ENCODE measurements around the gene GRIN2A. TPM values are rescaled to one million over a fixed set of nuclear protein-coding genes. Genes with fewer than 3 reads are reported as not detected.

GRIN2A gene
- total and polyA plus RNA-seq, 2 experiments from 2014 or later: 0.05 to 1.6 TPM

- Histone ChIP-seq H3K4me1 (ENCODE audit: insufficient read depth) (no peaks in the 10 kb centered on the region), H3K36me3 (replicated peaks; ENCODE audit: insufficient read depth, low read depth) (no peaks in the 10 kb centered on the region), H3K9me2 (replicated peaks; ENCODE audit: insufficient read depth) (no peaks in the 10 kb centered on the region), H3K79me2 (no peaks in the 10 kb centered on the region), H3K4me3 (no peak overlapping the region), H3K27me3 (peaks cover 31% of the 10 kb centered on the region), H3K27ac (no peak overlapping the region), H3K9me3 (ENCODE audit: low read depth) (no peaks in the 10 kb centered on the region), H3K4me2 (no peak overlapping the region), H2AFZ (no peak overlapping the region), H4K20me1 (ENCODE audit: insufficient read depth, poor library complexity, severe bottlenecking) (no peaks in the 10 kb centered on the region)
- DNase-seq (ENCODE audit: low spot score): no peak
- 68% methylated on average over 3 of the region's 3 CpGs for WGBS (ENCODE audit: low lambda C conversion rate, missing lambda C conversion rate)
- no peak for TF ChIP-seq CTCF (IDR thresholded peaks at IDR 0.05; ENCODE audit: poor library complexity)
- TF ChIP-seq EZH2 (IDR thresholded peaks at IDR 0.05; ENCODE audit: borderline replicate concordance): no peak
- TF ChIP-seq EZH2phosphoT487 (IDR thresholded peaks at IDR 0.05; ENCODE audit: low read depth, severe bottlenecking, unreplicated experiment): no peak
These were observed 360.9 kb downstream of the GRIN2A start for GRCh38 chr16:9821331-9821730.

GRCh38 chr16:9820476-9821246 is 361.6 kb downstream of the GRIN2A start:
- Histone ChIP-seq H3K36me3 (replicated peaks; ENCODE audit: insufficient read depth, low read depth) (no peaks in the 10 kb centered on the region), H3K27me3 (peaks cover 28% of the 10 kb centered on the region), H3K9me3 (ENCODE audit: low read depth) (no peaks in the 10 kb centered on the region), H3K4me3 (no peak overlapping the region), H3K4me1 (ENCODE audit: insufficient read depth) (no peaks in the 10 kb centered on the region), H3K79me2 (no peaks in the 10 kb centered on the region), H2AFZ (no peak overlapping the region), H3K9me2 (replicated peaks; ENCODE audit: insufficient read depth) (no peaks in the 10 kb centered on the region), H3K4me2 (no peak overlapping the region), H4K20me1 (ENCODE audit: insufficient read depth, poor library complexity, severe bottlenecking) (no peaks in the 10 kb centered on the region), H3K27ac (no peak overlapping the region)
- TF ChIP-seq CTCF (IDR thresholded peaks at IDR 0.05; ENCODE audit: poor library complexity) (peak; percentile 16), EZH2 (IDR thresholded peaks at IDR 0.05; ENCODE audit: borderline replicate concordance) (no peak), EZH2phosphoT487 (IDR thresholded peaks at IDR 0.05; ENCODE audit: low read depth, severe bottlenecking, unreplicated experiment) (no peak)
- peak; percentile 8 for DNase-seq (ENCODE audit: low spot score)
- WGBS (ENCODE audit: low lambda C conversion rate, missing lambda C conversion rate): 53% methylated on average over 8 of the region's 8 CpGs

GRCh38 chr16:9818702-9819101 is 363.5 kb downstream of the GRIN2A start:
- no peak overlapping the region for H3K4me3 ChIP-seq
- H3K36me3 ChIP-seq (replicated peaks; ENCODE audit: insufficient read depth, low read depth): no peaks in the 10 kb centered on the region
- H3K27ac ChIP-seq: no peak overlapping the region
- DNase-seq (ENCODE audit: low spot score): no peak
- H3K9me2 ChIP-seq (replicated peaks; ENCODE audit: insufficient read depth): no peaks in the 10 kb centered on the region
- H3K4me2 ChIP-seq: no peak overlapping the region
- peaks cover 28% of the 10 kb centered on the region for H3K27me3 ChIP-seq
- TF ChIP-seq EZH2phosphoT487 (IDR thresholded peaks at IDR 0.05; ENCODE audit: low read depth, severe bottlenecking, unreplicated experiment): no peak
- H3K9me3 ChIP-seq (ENCODE audit: low read depth): no peaks in the 10 kb centered on the region
- H4K20me1 ChIP-seq (ENCODE audit: insufficient read depth, poor library complexity, severe bottlenecking): no peaks in the 10 kb centered on the region
- no peaks in the 10 kb centered on the region for H3K79me2 ChIP-seq
- 100% methylated on average over 1 of the region's 1 CpG for WGBS (ENCODE audit: low lambda C conversion rate, missing lambda C conversion rate)
- no peak overlapping the region for H2AFZ ChIP-seq
- H3K4me1 ChIP-seq (ENCODE audit: insufficient read depth): no peaks in the 10 kb centered on the region

- H3K79me2 ChIP-seq: no peaks in the 10 kb centered on the region
- H4K20me1 ChIP-seq (ENCODE audit: insufficient read depth, poor library complexity, severe bottlenecking): no peaks in the 10 kb centered on the region
- 70% methylated on average over 4 of the region's 4 CpGs for WGBS (ENCODE audit: low lambda C conversion rate, missing lambda C conversion rate)
- no peak overlapping the region for H3K27ac ChIP-seq
- H3K4me3 ChIP-seq: no peak overlapping the region
- no peaks in the 10 kb centered on the region for H3K9me3 ChIP-seq (ENCODE audit: low read depth)
- TF ChIP-seq EZH2phosphoT487 (IDR thresholded peaks at IDR 0.05; ENCODE audit: low read depth, severe bottlenecking, unreplicated experiment) (no peak), EZH2 (IDR thresholded peaks at IDR 0.05; ENCODE audit: borderline replicate concordance) (no peak), CTCF (IDR thresholded peaks at IDR 0.05; ENCODE audit: poor library complexity) (no peak)
- no peak for DNase-seq (ENCODE audit: low spot score)
- no peak overlapping the region for H2AFZ ChIP-seq
- H3K4me1 ChIP-seq (ENCODE audit: insufficient read depth): no peaks in the 10 kb centered on the region
- H3K27me3 ChIP-seq: peaks cover 24% of the 10 kb centered on the region
- no peaks in the 10 kb centered on the region for H3K36me3 ChIP-seq (replicated peaks; ENCODE audit: insufficient read depth, low read depth)
- no peak overlapping the region for H3K4me2 ChIP-seq
- H3K9me2 ChIP-seq (replicated peaks; ENCODE audit: insufficient read depth): no peaks in the 10 kb centered on the region
These were observed 364.6 kb downstream of the GRIN2A start for GRCh38 chr16:9817586-9817985.

Measured in hepatocyte (in vitro differentiated cells).